Measurements from ENCODE around the gene PSMD14. TPM values are rescaled to one million over a fixed set of nuclear protein-coding genes. Genes with fewer than 3 reads are reported as not detected.

PSMD14 gene
- polyA plus RNA-seq, 2 donors, result 32.2 to 45.6 TPM

DNA sequence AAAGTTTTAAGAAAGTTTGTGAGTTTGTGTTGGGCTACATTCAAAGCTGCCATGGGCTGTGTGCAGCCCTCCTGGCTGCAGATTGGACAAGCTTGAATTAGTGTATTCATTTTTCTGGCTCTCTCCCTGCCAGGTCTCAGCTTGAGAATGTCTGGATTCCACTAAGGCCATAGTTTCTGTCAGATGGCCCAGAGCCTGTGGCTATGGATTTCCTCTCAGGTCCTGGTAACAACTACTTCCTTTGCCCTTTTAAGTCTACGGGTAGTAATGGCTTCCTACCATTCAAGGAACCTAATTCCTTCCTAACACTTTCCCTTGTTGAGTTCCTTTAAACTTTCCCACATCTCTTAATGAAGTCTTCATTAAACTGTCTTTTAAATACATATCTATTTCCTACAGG, 24.3 kb upstream of the PSMD14 start:
- peaks cover 2 to 3% of the 10 kb centered on the region in 2 donors for H3K9me3 ChIP-seq (ENCODE audit: control insufficient read depth in 2 of 2, insufficient read depth in 1 of 2, low read depth in 1 of 2, low read length in 1 of 2)
- H3K27me3 ChIP-seq (ENCODE audit: control insufficient read depth in 1 of 2, insufficient read depth in 2 of 2, low read length in 2 of 2), result no peaks in the 10 kb centered on the region
- 49 to 57% methylated on average over 1 of the region's 1 CpG for WGBS, 2 donors
- H3K27ac ChIP-seq (ENCODE audit: low read depth in 2 of 2, low read length in 1 of 2), result no peak overlapping the region
- H3K4me3 ChIP-seq (ENCODE audit: low read depth in 1 of 2, low read length in 2 of 2), result no peak overlapping the region
- H3K36me3 ChIP-seq (ENCODE audit: control insufficient read depth in 2 of 2, insufficient read depth in 2 of 2, low read length in 1 of 2), result no peaks in the 10 kb centered on the region
- no peaks in the 10 kb centered on the region for H3K4me1 ChIP-seq (ENCODE audit: control insufficient read depth in 2 of 2, insufficient read depth in 2 of 2, low read length in 1 of 2)

DNA sequence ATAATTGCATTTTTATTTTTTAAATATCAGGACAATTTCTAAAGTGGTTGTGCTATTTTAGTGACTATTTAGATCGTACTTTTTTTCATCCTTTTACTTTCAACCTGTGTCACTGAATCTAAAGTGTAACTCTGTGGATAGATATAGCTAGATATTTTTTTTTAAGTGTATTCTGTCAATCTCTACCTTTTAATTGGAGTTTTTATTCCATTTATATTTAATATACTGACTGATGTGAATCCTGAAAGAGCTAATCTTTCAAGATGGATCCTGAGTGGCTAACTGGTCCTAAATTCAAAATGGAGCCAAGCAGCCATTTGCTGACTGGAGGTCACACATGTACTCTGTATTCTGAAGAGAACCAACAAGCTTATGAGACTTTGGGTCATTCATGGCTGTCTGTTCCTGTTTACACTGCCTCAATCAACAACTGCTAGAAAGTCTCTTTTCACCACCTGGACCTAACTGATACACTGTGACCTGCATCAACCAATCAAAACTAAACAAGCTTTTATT, 4.6 kb upstream of the PSMD14 start:
- Histone ChIP-seq H3K27me3 (ENCODE audit: control insufficient read depth in 1 of 2, insufficient read depth in 2 of 2, low read length in 2 of 2) (no peaks in the 10 kb centered on the region), H3K27ac (ENCODE audit: low read depth in 2 of 2, low read length in 1 of 2) (no peak overlapping the region)
- 81 to 92% methylated on average over 1 of the region's 1 CpG for WGBS, 2 donors

DNA sequence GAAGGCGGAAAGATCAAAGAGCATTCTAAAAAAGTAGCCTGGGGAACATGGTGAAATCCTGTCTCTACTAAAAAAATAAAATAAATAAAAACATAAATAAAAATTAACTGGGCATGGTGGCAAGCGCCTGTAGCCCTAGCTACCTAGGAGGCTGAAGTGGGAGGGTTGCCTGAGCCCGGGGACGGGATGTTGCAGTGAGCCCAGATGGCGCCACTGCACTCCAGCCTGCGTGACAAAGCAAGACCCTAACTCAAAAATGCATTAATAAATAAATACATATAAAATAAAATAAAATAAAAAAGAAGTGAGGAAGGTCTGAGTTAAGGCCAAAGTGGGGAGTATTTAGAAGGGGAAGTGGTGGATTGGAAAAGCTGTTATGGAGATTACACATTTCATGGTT, 1.3 kb upstream of the PSMD14 start:
- no peaks in the 10 kb centered on the region for H3K9me3 ChIP-seq (ENCODE audit: control insufficient read depth in 2 of 2, insufficient read depth in 1 of 2, low read depth in 1 of 2, low read length in 1 of 2)
- 95% methylated on average over 6 of the region's 6 CpGs for WGBS, 2 donors

More for the DNA sequence above, 4.6 kb upstream of the PSMD14 start:
- H3K4me3 ChIP-seq (ENCODE audit: low read depth in 1 of 2, low read length in 2 of 2), result no peak overlapping the region
- H3K9me3 ChIP-seq (ENCODE audit: control insufficient read depth in 2 of 2, insufficient read depth in 1 of 2, low read depth in 1 of 2, low read length in 1 of 2), result no peaks in the 10 kb centered on the region
- H3K4me1 ChIP-seq (ENCODE audit: control insufficient read depth in 2 of 2, insufficient read depth in 2 of 2, low read length in 1 of 2), result no peaks in the 10 kb centered on the region
- H3K36me3 ChIP-seq (ENCODE audit: control insufficient read depth in 2 of 2, insufficient read depth in 2 of 2, low read length in 1 of 2), result no peaks in the 10 kb centered on the region

DNA sequence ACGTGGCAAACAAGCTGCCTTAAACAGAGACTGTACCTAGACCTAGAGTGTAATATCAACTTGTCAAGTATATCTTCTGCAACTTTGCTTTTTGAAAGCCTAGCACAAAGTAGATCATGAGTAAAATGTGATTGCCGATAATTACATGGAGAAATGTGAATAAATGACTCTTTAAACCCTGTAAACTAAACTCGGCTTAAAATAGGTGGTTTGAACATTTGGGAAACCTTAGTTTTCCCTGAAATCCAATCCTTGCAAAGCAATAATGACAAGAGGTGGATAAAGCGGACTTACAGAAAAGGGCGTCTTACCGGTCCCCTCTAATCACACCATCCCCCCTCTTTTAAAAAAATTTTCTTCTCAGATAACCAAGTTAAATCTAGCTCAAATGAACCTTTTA, 549 bp upstream of the PSMD14 start:
- H3K9me3 ChIP-seq (ENCODE audit: control insufficient read depth in 2 of 2, insufficient read depth in 1 of 2, low read depth in 1 of 2, low read length in 1 of 2), result no peaks in the 10 kb centered on the region
- peak overlapping the region; percentile 95 to 97 for H3K27ac ChIP-seq (ENCODE audit: low read depth in 2 of 2, low read length in 1 of 2)
- H3K36me3 ChIP-seq (ENCODE audit: control insufficient read depth in 2 of 2, insufficient read depth in 2 of 2, low read length in 1 of 2), result no peaks in the 10 kb centered on the region
- H3K4me3 ChIP-seq (ENCODE audit: low read depth in 1 of 2, low read length in 2 of 2), result peak overlapping the region; percentile 89 to 96
- H3K27me3 ChIP-seq (ENCODE audit: control insufficient read depth in 1 of 2, insufficient read depth in 2 of 2, low read length in 2 of 2), result no peaks in the 10 kb centered on the region
- WGBS, 2 donors, result 36 to 42% methylated on average over 6 of the region's 6 CpGs
- H3K4me1 ChIP-seq (ENCODE audit: control insufficient read depth in 2 of 2, insufficient read depth in 2 of 2, low read length in 1 of 2), result no peaks in the 10 kb centered on the region

More for the DNA sequence above, 1.3 kb upstream of the PSMD14 start:
- H3K27ac ChIP-seq (ENCODE audit: low read depth in 2 of 2, low read length in 1 of 2), result no peak overlapping the region
- H3K27me3 ChIP-seq (ENCODE audit: control insufficient read depth in 1 of 2, insufficient read depth in 2 of 2, low read length in 2 of 2), result no peaks in the 10 kb centered on the region
- H3K4me1 ChIP-seq (ENCODE audit: control insufficient read depth in 2 of 2, insufficient read depth in 2 of 2, low read length in 1 of 2), result no peaks in the 10 kb centered on the region
- no peaks in the 10 kb centered on the region for H3K36me3 ChIP-seq (ENCODE audit: control insufficient read depth in 2 of 2, insufficient read depth in 2 of 2, low read length in 1 of 2)
- H3K4me3 ChIP-seq (ENCODE audit: low read depth in 1 of 2, low read length in 2 of 2), result no peak overlapping the region

DNA sequence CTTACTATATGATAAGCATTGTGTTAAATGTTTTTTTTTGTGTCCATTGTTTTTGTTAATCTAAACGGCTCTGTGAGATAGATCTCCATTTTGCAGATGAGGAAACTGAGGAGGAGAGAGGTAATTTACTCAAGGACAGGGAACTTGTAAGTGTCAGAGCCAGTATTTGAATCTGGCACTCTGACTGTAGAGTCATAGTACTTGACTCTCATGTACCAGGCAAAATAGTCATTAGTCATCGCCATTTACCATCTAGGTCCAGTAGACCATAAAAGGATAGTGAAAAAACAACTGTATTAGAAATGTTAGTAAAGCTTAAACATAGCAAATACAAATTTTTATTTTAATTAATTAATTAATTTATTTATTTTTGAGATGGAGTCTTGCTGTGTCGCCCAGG, 4.8 kb downstream of the PSMD14 start:
- Histone ChIP-seq H3K27me3 (ENCODE audit: control insufficient read depth in 1 of 2, insufficient read depth in 2 of 2, low read length in 2 of 2) (no peaks in the 10 kb centered on the region), H3K9me3 (ENCODE audit: control insufficient read depth in 2 of 2, insufficient read depth in 1 of 2, low read depth in 1 of 2, low read length in 1 of 2) (no peaks in the 10 kb centered on the region)
- 92 to 94% methylated on average over 3 of the region's 3 CpGs for WGBS, 2 donors

DNA sequence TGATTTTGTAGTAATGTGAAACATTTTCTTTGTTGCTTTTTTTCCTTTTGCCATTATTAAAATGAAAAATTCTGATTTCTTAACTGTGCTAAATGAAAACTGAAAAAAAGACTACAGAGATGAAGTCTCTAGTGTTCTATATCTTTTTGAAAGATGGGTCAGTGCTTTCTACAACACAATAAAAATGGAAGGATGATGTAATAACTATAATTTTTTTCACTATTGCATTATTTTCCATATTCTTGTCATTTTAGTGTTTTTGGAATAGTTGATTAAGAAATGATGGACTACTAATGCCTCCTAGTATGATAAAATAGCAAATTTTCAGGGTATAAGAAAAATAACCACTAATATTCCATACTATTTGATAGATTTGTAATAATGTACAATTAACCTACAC, 7.2 kb downstream of the PSMD14 start:
- Histone ChIP-seq H3K4me3 (ENCODE audit: low read depth in 1 of 2, low read length in 2 of 2) (no peak overlapping the region), H3K36me3 (ENCODE audit: control insufficient read depth in 2 of 2, insufficient read depth in 2 of 2, low read length in 1 of 2) (no peaks in the 10 kb centered on the region), H3K27ac (ENCODE audit: low read depth in 2 of 2, low read length in 1 of 2) (no peak overlapping the region), H3K9me3 (ENCODE audit: control insufficient read depth in 2 of 2, insufficient read depth in 1 of 2, low read depth in 1 of 2, low read length in 1 of 2) (no peaks in the 10 kb centered on the region), H3K4me1 (ENCODE audit: control insufficient read depth in 2 of 2, insufficient read depth in 2 of 2, low read length in 1 of 2) (no peaks in the 10 kb centered on the region), H3K27me3 (ENCODE audit: control insufficient read depth in 1 of 2, insufficient read depth in 2 of 2, low read length in 2 of 2) (no peaks in the 10 kb centered on the region)

More for the DNA sequence above, 4.8 kb downstream of the PSMD14 start:
- H3K27ac ChIP-seq (ENCODE audit: low read depth in 2 of 2, low read length in 1 of 2), result no peak overlapping the region
- H3K4me3 ChIP-seq (ENCODE audit: low read depth in 1 of 2, low read length in 2 of 2), result no peak overlapping the region
- H3K36me3 ChIP-seq (ENCODE audit: control insufficient read depth in 2 of 2, insufficient read depth in 2 of 2, low read length in 1 of 2), result no peaks in the 10 kb centered on the region
- H3K4me1 ChIP-seq (ENCODE audit: control insufficient read depth in 2 of 2, insufficient read depth in 2 of 2, low read length in 1 of 2), result no peaks in the 10 kb centered on the region

DNA sequence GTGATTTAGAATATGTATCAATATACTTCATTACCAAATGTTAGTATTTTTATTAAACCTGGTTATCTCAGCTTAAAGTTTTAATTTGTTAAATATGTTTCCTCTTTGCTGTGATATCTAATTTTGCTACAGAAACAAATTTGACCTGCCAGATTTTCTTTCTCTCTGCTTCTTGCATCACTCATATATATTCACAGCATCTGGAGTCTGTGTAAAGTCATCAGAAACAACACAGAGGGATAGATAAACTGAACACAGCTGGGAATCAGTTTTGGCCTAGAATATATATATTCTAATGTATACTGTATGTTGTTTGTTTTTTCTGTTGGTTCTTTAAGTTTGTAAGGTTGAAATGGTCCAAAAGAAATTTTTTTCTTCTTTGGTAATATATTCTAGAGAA, 8.5 kb downstream of the PSMD14 start:
- Histone ChIP-seq H3K4me1 (ENCODE audit: control insufficient read depth in 2 of 2, insufficient read depth in 2 of 2, low read length in 1 of 2) (no peaks in the 10 kb centered on the region), H3K4me3 (ENCODE audit: low read depth in 1 of 2, low read length in 2 of 2) (no peak overlapping the region), H3K27me3 (ENCODE audit: control insufficient read depth in 1 of 2, insufficient read depth in 2 of 2, low read length in 2 of 2) (no peaks in the 10 kb centered on the region), H3K36me3 (ENCODE audit: control insufficient read depth in 2 of 2, insufficient read depth in 2 of 2, low read length in 1 of 2) (no peaks in the 10 kb centered on the region), H3K9me3 (ENCODE audit: control insufficient read depth in 2 of 2, insufficient read depth in 1 of 2, low read depth in 1 of 2, low read length in 1 of 2) (no peaks in the 10 kb centered on the region), H3K27ac (ENCODE audit: low read depth in 2 of 2, low read length in 1 of 2) (no peak overlapping the region)

DNA sequence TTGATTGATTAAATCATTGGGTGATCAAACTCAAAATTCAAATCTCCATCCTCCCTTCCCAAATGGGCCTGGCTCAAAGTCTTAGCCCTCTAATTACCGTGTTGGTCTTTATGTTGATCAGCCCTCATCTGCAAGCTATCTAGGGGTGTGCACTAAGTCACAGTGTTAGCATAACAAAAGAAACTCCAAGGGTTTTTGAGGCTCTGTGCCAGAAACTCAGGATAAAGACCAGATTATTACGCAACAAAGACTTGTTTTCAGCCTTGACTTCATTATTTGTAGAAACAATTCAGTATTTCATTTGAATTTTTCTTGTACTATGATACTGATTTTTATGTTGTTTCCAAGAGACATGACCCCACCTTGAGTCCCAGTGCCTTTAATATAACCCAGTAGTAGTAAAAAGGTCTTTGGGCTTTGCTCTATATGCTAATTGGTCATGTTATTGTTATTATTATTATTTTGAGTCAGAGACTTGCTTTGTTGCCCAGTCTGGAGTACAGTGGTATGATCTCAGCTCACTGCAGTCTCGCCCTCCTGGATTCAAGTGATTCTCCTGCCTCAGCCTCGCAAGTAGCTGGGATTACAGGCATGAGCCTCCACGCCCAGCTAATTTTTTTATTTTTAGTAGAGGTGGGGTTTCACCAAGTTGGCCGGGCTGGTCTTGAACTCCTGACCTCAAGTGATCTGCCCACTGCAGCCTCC, 13.9 kb downstream of the PSMD14 start:
- no peak overlapping the region for H3K4me3 ChIP-seq (ENCODE audit: low read depth in 1 of 2, low read length in 2 of 2)
- H3K27ac ChIP-seq (ENCODE audit: low read depth in 2 of 2, low read length in 1 of 2), result no peak overlapping the region
- no peaks in the 10 kb centered on the region for H3K27me3 ChIP-seq (ENCODE audit: control insufficient read depth in 1 of 2, insufficient read depth in 2 of 2, low read length in 2 of 2)
- whole genome bisulfite sequencing, 2 donors, result 89 to 90% methylated on average over 6 of the region's 6 CpGs
- H3K9me3 ChIP-seq (ENCODE audit: control insufficient read depth in 2 of 2, insufficient read depth in 1 of 2, low read depth in 1 of 2, low read length in 1 of 2), result no peaks in the 10 kb centered on the region
- no peaks in the 10 kb centered on the region for H3K4me1 ChIP-seq (ENCODE audit: control insufficient read depth in 2 of 2, insufficient read depth in 2 of 2, low read length in 1 of 2)
- peaks cover 0 to 2% of the 10 kb centered on the region in 2 donors for H3K36me3 ChIP-seq (ENCODE audit: control insufficient read depth in 2 of 2, insufficient read depth in 2 of 2, low read length in 1 of 2)

DNA sequence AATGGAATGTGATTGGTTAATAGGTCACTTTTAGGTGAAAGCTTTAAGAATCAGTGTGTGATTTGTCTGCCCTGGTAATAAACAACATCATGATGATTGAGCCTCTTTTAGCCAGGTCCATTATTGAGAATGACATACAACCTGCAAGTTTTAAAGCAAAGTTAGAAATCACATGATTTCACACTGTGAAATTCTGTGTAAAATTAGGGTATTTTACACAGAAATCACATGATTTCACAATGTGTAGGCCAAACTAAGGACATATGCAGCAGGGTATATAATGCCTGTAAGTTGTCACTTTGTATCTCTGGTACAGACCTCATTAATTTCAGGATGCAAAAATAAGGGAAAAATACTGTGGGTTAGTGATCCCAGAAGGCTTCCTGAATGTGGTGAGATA, 16.7 kb downstream of the PSMD14 start:
- Histone ChIP-seq H3K4me1 (ENCODE audit: control insufficient read depth in 2 of 2, insufficient read depth in 2 of 2, low read length in 1 of 2) (no peaks in the 10 kb centered on the region), H3K36me3 (ENCODE audit: control insufficient read depth in 2 of 2, insufficient read depth in 2 of 2, low read length in 1 of 2) (peaks cover 0 to 2% of the 10 kb centered on the region in 2 donors), H3K27ac (ENCODE audit: low read depth in 2 of 2, low read length in 1 of 2) (no peak overlapping the region), H3K4me3 (ENCODE audit: low read depth in 1 of 2, low read length in 2 of 2) (no peak overlapping the region), H3K9me3 (ENCODE audit: control insufficient read depth in 2 of 2, insufficient read depth in 1 of 2, low read depth in 1 of 2, low read length in 1 of 2) (no peaks in the 10 kb centered on the region), H3K27me3 (ENCODE audit: control insufficient read depth in 1 of 2, insufficient read depth in 2 of 2, low read length in 2 of 2) (no peaks in the 10 kb centered on the region)

DNA sequence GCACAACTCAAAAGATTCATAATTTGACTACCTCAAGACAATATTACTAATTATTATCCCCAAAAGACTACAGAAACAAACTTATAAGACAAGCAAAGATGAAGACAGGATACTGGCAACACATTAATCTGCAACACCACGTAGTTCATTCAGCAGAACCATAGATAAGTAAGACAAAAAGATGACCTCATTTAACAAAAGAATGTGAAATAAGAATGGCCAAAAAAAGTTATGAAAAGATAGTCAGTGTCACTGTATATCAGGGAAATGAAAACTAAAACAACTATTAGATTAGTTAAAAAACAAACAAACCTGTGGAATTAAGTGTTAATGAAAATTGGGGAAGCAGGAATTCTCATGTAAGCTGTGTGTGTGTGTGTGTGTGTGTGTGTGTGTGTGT, 19.4 kb downstream of the PSMD14 start:
- WGBS, 2 donors, result 76 to 80% methylated on average over 1 of the region's 1 CpG
- Histone ChIP-seq H3K36me3 (ENCODE audit: control insufficient read depth in 2 of 2, insufficient read depth in 2 of 2, low read length in 1 of 2) (peaks cover 0 to 2% of the 10 kb centered on the region in 2 donors), H3K27ac (ENCODE audit: low read depth in 2 of 2, low read length in 1 of 2) (no peak overlapping the region), H3K4me3 (ENCODE audit: low read depth in 1 of 2, low read length in 2 of 2) (no peak overlapping the region), H3K27me3 (ENCODE audit: control insufficient read depth in 1 of 2, insufficient read depth in 2 of 2, low read length in 2 of 2) (no peaks in the 10 kb centered on the region), H3K4me1 (ENCODE audit: control insufficient read depth in 2 of 2, insufficient read depth in 2 of 2, low read length in 1 of 2) (no peaks in the 10 kb centered on the region), H3K9me3 (ENCODE audit: control insufficient read depth in 2 of 2, insufficient read depth in 1 of 2, low read depth in 1 of 2, low read length in 1 of 2) (no peaks in the 10 kb centered on the region)
